Measurements from ENCODE around the gene FAM78A.

DNA sequence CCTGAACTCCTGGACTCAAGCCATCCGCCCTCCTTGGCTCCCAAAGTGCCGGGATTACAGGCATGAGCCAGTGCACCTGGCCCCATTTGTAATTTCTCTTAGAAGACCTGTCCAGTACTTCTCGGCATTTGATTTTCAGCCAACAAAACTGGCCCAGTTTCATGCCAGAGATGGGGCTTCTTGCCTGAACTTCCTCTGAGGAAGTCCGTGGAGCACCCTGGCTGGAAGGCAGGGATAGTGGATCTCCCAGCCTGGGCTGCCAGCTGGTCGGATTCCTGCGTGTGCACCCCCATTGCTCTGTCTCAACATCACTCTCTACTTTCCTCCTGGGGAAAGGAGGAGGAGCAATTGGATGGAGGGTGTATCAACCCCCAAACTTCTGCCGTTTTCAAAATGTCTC, 39.0 kb downstream of the FAM78A start:
- TF ChIP-seq, protein P1, sequence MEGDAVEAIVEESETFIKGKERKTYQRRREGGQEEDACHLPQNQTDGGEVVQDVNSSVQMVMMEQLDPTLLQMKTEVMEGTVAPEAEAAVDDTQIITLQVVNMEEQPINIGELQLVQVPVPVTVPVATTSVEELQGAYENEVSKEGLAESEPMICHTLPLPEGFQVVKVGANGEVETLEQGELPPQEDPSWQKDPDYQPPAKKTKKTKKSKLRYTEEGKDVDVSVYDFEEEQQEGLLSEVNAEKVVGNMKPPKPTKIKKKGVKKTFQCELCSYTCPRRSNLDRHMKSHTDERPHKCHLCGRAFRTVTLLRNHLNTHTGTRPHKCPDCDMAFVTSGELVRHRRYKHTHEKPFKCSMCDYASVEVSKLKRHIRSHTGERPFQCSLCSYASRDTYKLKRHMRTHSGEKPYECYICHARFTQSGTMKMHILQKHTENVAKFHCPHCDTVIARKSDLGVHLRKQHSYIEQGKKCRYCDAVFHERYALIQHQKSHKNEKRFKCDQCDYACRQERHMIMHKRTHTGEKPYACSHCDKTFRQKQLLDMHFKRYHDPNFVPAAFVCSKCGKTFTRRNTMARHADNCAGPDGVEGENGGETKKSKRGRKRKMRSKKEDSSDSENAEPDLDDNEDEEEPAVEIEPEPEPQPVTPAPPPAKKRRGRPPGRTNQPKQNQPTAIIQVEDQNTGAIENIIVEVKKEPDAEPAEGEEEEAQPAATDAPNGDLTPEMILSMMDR (IDR thresholded peaks at IDR 0.05; ENCODE audit: insufficient read depth, low read length, poor library complexity, severe bottlenecking) = no peak
- no peak for TF ChIP-seq EZH2phosphoT487 (conservative IDR thresholded peaks at IDR 0.05; ENCODE audit: low read length)
